Measurements from ENCODE around the gene GLYATL1.

Gene GLYATL1

DNA sequence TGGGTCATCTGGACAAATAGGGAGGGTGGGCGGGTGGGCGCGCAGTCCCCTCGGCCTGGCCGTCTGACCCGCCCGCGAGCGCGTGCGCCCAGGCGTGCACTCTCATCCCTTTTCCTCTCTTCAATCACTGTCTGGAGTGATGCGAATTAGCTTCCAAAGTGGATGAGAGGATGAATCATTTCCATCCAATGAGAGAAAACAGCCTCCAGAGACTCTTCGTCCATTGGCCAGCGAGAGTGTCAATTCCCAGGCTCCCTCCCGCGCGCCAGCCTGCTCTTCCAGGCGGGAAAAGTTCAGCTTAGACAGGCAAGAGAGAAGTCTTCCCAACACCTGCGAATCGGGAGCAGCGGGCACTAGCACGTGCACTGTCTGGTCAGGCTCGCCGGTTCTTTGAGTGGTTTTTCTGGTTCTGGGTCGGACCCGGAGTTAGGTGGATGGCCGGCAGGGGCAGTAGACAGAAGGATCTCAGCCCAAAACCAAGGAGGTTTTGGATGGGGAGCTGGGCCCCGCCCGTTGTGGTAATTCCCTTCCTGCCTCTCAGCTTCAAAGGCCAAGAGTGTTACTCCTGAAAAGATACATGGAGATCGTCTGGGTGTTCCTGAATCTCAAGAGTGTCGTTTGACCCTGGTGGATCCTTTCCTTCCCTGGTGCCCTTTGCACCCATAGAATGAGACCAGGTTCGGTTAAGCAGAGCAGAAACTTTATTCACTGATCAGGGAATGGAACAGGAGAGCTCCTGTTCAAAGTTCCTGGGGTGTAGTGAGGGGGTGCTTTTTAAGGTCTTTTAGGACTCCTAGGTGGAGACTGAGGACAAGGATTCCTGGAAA, 33.4 kb upstream of the GLYATL1 start:
- Histone ChIP-seq H3K4me1 (ENCODE audit: insufficient read depth, low read length, poor library complexity, severe bottlenecking) (no peaks in the 10 kb centered on the region), H3K4me2 (ENCODE audit: low read depth, low read length, poor library complexity, severe bottlenecking) (no peak overlapping the region), H3K79me2 (ENCODE audit: insufficient read depth, low read length) (no peaks in the 10 kb centered on the region), H3K4me3 (ENCODE audit: low read length, poor library complexity, severe bottlenecking) (no peak overlapping the region), H3K9me3 (ENCODE audit: insufficient read depth, low read depth, low read length) (no peaks in the 10 kb centered on the region), H4K20me1 (ENCODE audit: insufficient read depth, low read length, poor library complexity, severe bottlenecking) (no peaks in the 10 kb centered on the region), H3K9ac (ENCODE audit: low read depth, low read length, poor library complexity, severe bottlenecking) (no peak overlapping the region), H3K27me3 (ENCODE audit: insufficient read depth, low read length, poor library complexity, severe bottlenecking) (no peaks in the 10 kb centered on the region), H3K9me2 (replicated peaks; ENCODE audit: low read depth, low read length) (no peaks in the 10 kb centered on the region), H2AFZ (ENCODE audit: low read length) (no peak overlapping the region), H3K36me3 (ENCODE audit: insufficient read depth, low read length) (no peaks in the 10 kb centered on the region), H3F3A (ENCODE audit: low read depth) (no peaks in the 10 kb centered on the region)
- TF ChIP-seq EZH2phosphoT487 (IDR thresholded peaks at IDR 0.05; ENCODE audit: borderline replicate concordance): no peak
- TF ChIP-seq, protein P1, sequence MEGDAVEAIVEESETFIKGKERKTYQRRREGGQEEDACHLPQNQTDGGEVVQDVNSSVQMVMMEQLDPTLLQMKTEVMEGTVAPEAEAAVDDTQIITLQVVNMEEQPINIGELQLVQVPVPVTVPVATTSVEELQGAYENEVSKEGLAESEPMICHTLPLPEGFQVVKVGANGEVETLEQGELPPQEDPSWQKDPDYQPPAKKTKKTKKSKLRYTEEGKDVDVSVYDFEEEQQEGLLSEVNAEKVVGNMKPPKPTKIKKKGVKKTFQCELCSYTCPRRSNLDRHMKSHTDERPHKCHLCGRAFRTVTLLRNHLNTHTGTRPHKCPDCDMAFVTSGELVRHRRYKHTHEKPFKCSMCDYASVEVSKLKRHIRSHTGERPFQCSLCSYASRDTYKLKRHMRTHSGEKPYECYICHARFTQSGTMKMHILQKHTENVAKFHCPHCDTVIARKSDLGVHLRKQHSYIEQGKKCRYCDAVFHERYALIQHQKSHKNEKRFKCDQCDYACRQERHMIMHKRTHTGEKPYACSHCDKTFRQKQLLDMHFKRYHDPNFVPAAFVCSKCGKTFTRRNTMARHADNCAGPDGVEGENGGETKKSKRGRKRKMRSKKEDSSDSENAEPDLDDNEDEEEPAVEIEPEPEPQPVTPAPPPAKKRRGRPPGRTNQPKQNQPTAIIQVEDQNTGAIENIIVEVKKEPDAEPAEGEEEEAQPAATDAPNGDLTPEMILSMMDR (conservative IDR thresholded peaks at IDR 0.05; ENCODE audit: low read length): no peak

- no peaks in the 10 kb centered on the region for H3K9me3 ChIP-seq (ENCODE audit: insufficient read depth, low read depth, low read length)
- no peaks in the 10 kb centered on the region for H3F3A ChIP-seq (ENCODE audit: low read depth)
- no peaks in the 10 kb centered on the region for H3K27me3 ChIP-seq (ENCODE audit: insufficient read depth, low read length, poor library complexity, severe bottlenecking)
- no peak overlapping the region for H3K4me2 ChIP-seq (ENCODE audit: low read depth, low read length, poor library complexity, severe bottlenecking)
- no peaks in the 10 kb centered on the region for H4K20me1 ChIP-seq (ENCODE audit: insufficient read depth, low read length, poor library complexity, severe bottlenecking)
- TF ChIP-seq, protein P1 (conservative IDR thresholded peaks at IDR 0.05; ENCODE audit: low read length): no peak
- no peak for TF ChIP-seq EZH2phosphoT487 (IDR thresholded peaks at IDR 0.05; ENCODE audit: borderline replicate concordance)
- no peak overlapping the region for H3K4me3 ChIP-seq (ENCODE audit: low read length, poor library complexity, severe bottlenecking)
- H3K9me2 ChIP-seq (replicated peaks; ENCODE audit: low read depth, low read length): no peaks in the 10 kb centered on the region
- H3K36me3 ChIP-seq (ENCODE audit: insufficient read depth, low read length): no peaks in the 10 kb centered on the region
- no peaks in the 10 kb centered on the region for H3K79me2 ChIP-seq (ENCODE audit: insufficient read depth, low read length)
- peaks cover 5% of the 10 kb centered on the region for H3K4me1 ChIP-seq (ENCODE audit: insufficient read depth, low read length, poor library complexity, severe bottlenecking)
- no peak overlapping the region for H3K9ac ChIP-seq (ENCODE audit: low read depth, low read length, poor library complexity, severe bottlenecking)
- H2AFZ ChIP-seq (ENCODE audit: low read length): no peak overlapping the region
Measured at GRCh38 chr11:58907780-58908179, 31.5 kb upstream of the GLYATL1 start.

DNA sequence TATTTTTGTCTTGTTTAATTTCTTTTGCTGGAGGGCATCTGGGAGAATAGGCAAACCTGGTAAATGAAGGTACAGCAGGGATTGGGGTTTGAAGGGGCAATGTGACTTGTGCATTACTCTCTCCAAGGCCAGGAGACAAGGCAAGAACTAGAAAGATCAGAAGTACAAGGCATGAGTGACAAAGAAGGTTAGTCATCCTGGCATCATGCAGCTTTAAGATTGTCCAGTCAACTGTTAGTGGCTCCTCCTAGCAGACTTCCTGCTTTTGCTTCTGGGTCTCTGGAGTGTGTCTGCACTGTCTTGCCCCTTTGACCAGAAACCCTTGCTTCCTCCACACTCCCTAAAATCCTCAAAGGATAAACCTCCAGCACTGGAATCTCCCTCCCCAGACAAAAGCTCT, 27.2 kb upstream of the GLYATL1 start:
- Histone ChIP-seq H3F3A (ENCODE audit: low read depth) (no peaks in the 10 kb centered on the region), H3K4me1 (ENCODE audit: insufficient read depth, low read length, poor library complexity, severe bottlenecking) (peaks cover 5% of the 10 kb centered on the region), H3K9me2 (replicated peaks; ENCODE audit: low read depth, low read length) (no peaks in the 10 kb centered on the region), H4K20me1 (ENCODE audit: insufficient read depth, low read length, poor library complexity, severe bottlenecking) (no peaks in the 10 kb centered on the region), H3K9ac (ENCODE audit: low read depth, low read length, poor library complexity, severe bottlenecking) (no peak overlapping the region), H3K9me3 (ENCODE audit: insufficient read depth, low read depth, low read length) (peaks cover 3% of the 10 kb centered on the region; the same call in 1 of the 2 replicates), H2AFZ (ENCODE audit: low read length) (peak overlapping the region; percentile 77; the same call in 1 of the 2 replicates), H3K4me2 (ENCODE audit: low read depth, low read length, poor library complexity, severe bottlenecking) (no peak overlapping the region), H3K79me2 (ENCODE audit: insufficient read depth, low read length) (no peaks in the 10 kb centered on the region), H3K36me3 (ENCODE audit: insufficient read depth, low read length) (no peaks in the 10 kb centered on the region), H3K4me3 (ENCODE audit: low read length, poor library complexity, severe bottlenecking) (no peak overlapping the region), H3K27me3 (ENCODE audit: insufficient read depth, low read length, poor library complexity, severe bottlenecking) (no peaks in the 10 kb centered on the region)
- TF ChIP-seq, protein P1 (conservative IDR thresholded peaks at IDR 0.05; ENCODE audit: low read length): no peak
- no peak for TF ChIP-seq EZH2phosphoT487 (IDR thresholded peaks at IDR 0.05; ENCODE audit: borderline replicate concordance)

Data from Loucy (cell line).